HEK293T (cell line): ENCODE measurements around the gene ENDOG.

Experiments
- BHLHE40 ChIP-seq: fragments of 450-650 bp; IDR thresholded peaks from 2 replicates; pipeline ENCODE4 v1.6.1; 2016; ENCODE audit warnings: mild to moderate bottlenecking, moderate library complexity, borderline replicate concordance
- CTBP1 ChIP-seq: fragments of 450-650 bp; IDR thresholded peaks from 2 replicates; pipeline ENCODE4 v1.6.1; 2016; ENCODE audit warnings: borderline replicate concordance
- ELF4 ChIP-seq: fragments of 450-650 bp; IDR thresholded peaks from 2 replicates; pipeline ENCODE4 v1.6.1; 2017; ENCODE audit warnings: antibody characterized with exemption
- FOXA1 ChIP-seq: fragments of 450-650 bp; IDR thresholded peaks from 2 replicates; pipeline ENCODE4 v1.6.1; 2016; ENCODE audit warnings: mild to moderate bottlenecking
- FOXK2 ChIP-seq: fragments of 450-650 bp; IDR thresholded peaks from 2 replicates; pipeline ENCODE4 v1.6.1; 2016; ENCODE audit warnings: mild to moderate bottlenecking
- FOXM1 ChIP-seq: fragments of 450-650 bp; IDR thresholded peaks from 2 replicates; pipeline ENCODE4 v1.6.1; 2017; ENCODE audit warnings: mild to moderate bottlenecking, borderline replicate concordance
- HDGF ChIP-seq: fragments of 450-650 bp; IDR thresholded peaks from 2 replicates; pipeline ENCODE4 v1.6.1; 2017; ENCODE audit warnings: antibody characterized with exemption, borderline replicate concordance
- L3MBTL2 ChIP-seq: fragments of 450-650 bp; conservative IDR thresholded peaks from 2 replicates; pipeline ENCODE4 v1.6.1; 2016; ENCODE audit warnings: mild to moderate bottlenecking
- LEF1 ChIP-seq: fragments of 450-650 bp; IDR thresholded peaks from 2 replicates; pipeline ENCODE4 v1.6.1; 2017; ENCODE audit warnings: mild to moderate bottlenecking, borderline replicate concordance
- SP1 ChIP-seq: fragments of 450-650 bp; IDR thresholded peaks from 2 replicates; pipeline ENCODE4 v1.6.1; 2017
- SUZ12 ChIP-seq: fragments of 450-650 bp; IDR thresholded peaks from 2 replicates; pipeline ENCODE4 v1.6.1; 2016; ENCODE audit warnings: mild to moderate bottlenecking
- TARDBP ChIP-seq: fragments of 450-650 bp; IDR thresholded peaks from 2 replicates; pipeline ENCODE4 v1.6.1; 2016
- ZNF384 ChIP-seq: fragments of 450-650 bp; IDR thresholded peaks from 2 replicates; pipeline ENCODE4 v1.6.1; 2016
- TF ChIP-seq, protein P1 (sequence below): fragments of 450-650 bp; IDR thresholded peaks from 2 replicates; pipeline ENCODE4 v1.6.1; 2016

DNA sequence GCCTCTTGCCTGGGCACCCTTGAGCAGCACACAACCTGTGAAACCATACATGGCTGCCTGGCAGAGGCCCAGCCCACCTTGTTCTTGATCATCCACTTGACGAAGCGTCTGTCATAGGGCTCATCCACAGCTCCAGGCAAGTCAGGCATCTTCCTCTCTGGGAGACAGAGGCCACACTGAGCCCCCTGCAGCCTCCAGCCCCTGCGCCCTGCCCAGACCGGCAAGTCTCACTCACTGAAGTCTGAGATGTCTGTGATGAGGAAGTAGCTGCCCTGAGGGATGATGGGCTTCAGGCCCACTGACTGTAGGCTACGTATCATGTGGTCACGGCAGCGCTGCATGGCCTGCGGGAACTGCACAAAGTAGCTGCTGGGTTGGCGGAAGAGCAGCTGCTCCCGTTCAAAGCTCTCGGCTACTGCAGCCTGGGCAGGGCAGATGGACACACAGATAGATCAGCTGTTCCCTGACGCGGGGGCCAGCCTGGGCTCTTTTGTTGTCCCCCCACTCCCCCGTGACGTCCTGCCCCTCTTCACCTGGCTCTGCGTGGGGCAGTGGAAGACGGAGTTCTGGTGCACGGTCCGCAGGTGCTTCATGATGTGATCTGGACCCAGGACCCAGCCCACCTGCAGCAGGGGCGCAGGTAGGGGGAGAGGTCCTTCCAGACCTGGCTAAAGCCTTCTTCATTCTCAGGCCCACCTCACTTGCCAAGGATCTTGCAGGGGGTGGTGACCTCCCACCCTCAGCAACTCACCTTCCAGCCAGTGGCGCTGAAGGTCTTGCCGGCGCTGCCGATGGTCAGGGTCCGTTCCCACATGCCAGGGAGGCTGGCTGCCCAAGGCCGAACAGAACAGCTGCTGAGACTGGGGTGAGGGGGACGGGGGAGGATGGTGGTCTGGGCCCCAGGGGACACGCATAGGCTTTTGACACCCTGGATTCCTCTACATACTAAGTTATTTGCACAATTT is 17.2 kb downstream of the ENDOG start:
- TF ChIP-seq CTBP1 (no peak), FOXK2 (no peak), L3MBTL2 (no peak), ZNF384 (no peak), FOXA1 (no peak), SP1 (no peak), ELF4 (no peak), SUZ12 (no peak), BHLHE40 (no peak), FOXM1 (no peak), TARDBP (no peak), LEF1 (no peak), HDGF (no peak)
- TF ChIP-seq, protein P1, sequence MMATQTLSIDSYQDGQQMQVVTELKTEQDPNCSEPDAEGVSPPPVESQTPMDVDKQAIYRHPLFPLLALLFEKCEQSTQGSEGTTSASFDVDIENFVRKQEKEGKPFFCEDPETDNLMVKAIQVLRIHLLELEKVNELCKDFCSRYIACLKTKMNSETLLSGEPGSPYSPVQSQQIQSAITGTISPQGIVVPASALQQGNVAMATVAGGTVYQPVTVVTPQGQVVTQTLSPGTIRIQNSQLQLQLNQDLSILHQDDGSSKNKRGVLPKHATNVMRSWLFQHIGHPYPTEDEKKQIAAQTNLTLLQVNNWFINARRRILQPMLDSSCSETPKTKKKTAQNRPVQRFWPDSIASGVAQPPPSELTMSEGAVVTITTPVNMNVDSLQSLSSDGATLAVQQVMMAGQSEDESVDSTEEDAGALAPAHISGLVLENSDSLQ: no peak
